Neural crest cell (in vitro differentiated cells): ENCODE data around the gene DACT3. TPM values are rescaled to one million over a fixed set of nuclear protein-coding genes. Genes with fewer than 3 reads are reported as not detected.
A peak's percentile ranks its signal among the peaks of the same experiment; 100 is the strongest.

Experiments
- DNase-seq: peaks from one replicate; pipeline ENCODE4 v3.0.0; 2021; ENCODE audit warnings: low read depth, mixed read lengths, low spot score
- H3K27ac Mint-ChIP-seq: one replicate; pipeline ENCODE4 v1.8.0; 2021; ENCODE audit warnings: mild to moderate bottlenecking, mixed read lengths; ENCODE audit not compliant: unreplicated experiment
- H3K27me3 Mint-ChIP-seq: 2 replicates; pipeline ENCODE4 v1.8.0; 2021; ENCODE audit warnings: low read depth, mild to moderate bottlenecking, mixed read lengths
- H3K36me3 Mint-ChIP-seq: 2 replicates; pipeline ENCODE4 v1.8.0; 2021; ENCODE audit warnings: low read depth, mild to moderate bottlenecking, mixed read lengths
- H3K4me1 Mint-ChIP-seq: 2 replicates; pipeline ENCODE4 v1.8.0; 2021; ENCODE audit warnings: mixed read lengths
- H3K4me3 Mint-ChIP-seq: one replicate; pipeline ENCODE4 v1.8.0; 2021; ENCODE audit warnings: mild to moderate bottlenecking, mixed read lengths
- H3K9me3 Mint-ChIP-seq: 2 replicates; pipeline ENCODE4 v1.8.0; 2021; ENCODE audit warnings: mixed read lengths
- total RNA-seq: library from RNA; stranded (reverse); gene quantifications from 2 replicates; pipeline ENCODE4 v1.2.1, GENCODE V29; 2021
- TF ChIP-seq, protein P1 (sequence below): fragments of 200-600 bp; sonication (generic); conservative IDR thresholded peaks from 2 replicates; pipeline ENCODE4 v1.5.0; 2021; ENCODE audit warnings: antibody characterized with exemption, mild to moderate bottlenecking

DACT3 gene
- total RNA-seq, 1 donor from 2014 or later: 7.4 TPM

DNA sequence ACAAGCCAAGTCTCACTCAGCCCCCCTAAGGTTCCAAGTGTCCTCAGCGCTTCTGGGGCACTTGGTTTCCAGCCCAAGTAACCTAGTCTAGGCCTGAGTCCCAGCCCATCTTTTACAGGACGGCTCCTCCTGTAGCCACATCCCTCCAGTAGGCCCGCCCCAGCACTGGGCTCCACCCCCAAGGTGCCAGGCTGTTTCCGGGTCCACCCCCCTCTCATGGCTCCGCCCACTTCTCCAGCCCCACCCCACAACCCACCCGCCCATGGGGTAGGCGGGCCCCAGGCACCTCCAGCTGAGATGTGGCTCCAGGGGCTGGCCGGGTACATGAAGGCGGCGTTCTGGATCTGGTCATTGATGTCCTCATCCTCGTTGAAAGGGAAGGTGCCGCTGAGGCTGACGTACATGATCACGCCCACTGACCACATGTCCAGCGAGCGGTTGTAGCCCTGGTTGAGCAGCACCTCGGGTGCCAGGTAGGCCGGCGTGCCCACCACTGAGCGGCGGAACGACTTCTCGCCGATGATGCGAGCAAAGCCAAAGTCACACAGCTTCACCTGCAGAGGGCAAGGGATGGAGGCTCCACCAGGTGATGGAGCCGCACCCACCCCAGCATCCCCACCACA is 17.2 kb upstream of the DACT3 start:
- peaks cover 19% of the 10 kb centered on the region for H3K36me3 Mint-ChIP-seq
- H3K27ac Mint-ChIP-seq: peak overlapping the region; percentile 78
- no peak for DNase-seq

DNA sequence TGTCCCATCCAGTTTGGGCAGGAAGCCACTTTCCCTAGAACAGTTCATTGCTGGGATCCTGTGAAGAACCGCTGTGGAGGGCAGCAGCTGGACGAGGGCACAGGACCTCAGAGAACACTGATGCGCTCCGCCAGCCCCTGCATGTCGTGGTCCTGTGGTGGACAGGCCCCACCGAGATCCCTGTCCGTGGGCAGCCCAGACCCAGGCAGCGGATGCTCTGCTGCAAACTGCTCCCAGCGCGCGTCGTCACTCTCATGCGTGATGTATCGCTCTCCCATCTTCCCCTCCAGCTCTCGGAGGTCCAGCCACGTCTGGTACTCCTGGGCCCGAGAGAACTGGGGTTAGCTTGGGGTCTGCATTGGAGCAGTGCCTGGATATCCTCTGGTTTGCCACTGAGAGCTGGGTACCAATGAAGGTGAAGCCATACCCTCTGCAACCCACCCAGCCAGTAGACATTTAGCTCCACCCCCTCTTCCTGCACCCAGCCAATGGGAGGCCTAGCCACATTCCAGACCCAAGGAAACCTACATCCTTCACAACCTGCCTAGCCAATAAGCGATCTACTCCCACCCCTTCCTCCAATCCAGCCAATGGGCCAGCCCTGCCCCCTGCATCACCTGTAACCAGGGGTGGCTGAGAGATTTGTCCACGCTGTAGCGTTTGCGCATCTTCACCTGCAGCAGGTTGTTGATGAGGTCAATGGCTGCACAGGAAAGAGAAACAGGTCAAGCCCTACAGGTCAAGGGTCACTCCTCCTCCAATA is 13.6 kb upstream of the DACT3 start:
- no peaks in the 10 kb centered on the region for H3K27me3 Mint-ChIP-seq

More for the DNA sequence above, 17.2 kb upstream of the DACT3 start:
- Mint-ChIP-seq H3K9me3 (no peaks in the 10 kb centered on the region), H3K4me1 (no peaks in the 10 kb centered on the region), H3K27me3 (no peaks in the 10 kb centered on the region), H3K4me3 (no peak overlapping the region)
- TF ChIP-seq, protein P1, sequence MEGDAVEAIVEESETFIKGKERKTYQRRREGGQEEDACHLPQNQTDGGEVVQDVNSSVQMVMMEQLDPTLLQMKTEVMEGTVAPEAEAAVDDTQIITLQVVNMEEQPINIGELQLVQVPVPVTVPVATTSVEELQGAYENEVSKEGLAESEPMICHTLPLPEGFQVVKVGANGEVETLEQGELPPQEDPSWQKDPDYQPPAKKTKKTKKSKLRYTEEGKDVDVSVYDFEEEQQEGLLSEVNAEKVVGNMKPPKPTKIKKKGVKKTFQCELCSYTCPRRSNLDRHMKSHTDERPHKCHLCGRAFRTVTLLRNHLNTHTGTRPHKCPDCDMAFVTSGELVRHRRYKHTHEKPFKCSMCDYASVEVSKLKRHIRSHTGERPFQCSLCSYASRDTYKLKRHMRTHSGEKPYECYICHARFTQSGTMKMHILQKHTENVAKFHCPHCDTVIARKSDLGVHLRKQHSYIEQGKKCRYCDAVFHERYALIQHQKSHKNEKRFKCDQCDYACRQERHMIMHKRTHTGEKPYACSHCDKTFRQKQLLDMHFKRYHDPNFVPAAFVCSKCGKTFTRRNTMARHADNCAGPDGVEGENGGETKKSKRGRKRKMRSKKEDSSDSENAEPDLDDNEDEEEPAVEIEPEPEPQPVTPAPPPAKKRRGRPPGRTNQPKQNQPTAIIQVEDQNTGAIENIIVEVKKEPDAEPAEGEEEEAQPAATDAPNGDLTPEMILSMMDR: no peak

DNA sequence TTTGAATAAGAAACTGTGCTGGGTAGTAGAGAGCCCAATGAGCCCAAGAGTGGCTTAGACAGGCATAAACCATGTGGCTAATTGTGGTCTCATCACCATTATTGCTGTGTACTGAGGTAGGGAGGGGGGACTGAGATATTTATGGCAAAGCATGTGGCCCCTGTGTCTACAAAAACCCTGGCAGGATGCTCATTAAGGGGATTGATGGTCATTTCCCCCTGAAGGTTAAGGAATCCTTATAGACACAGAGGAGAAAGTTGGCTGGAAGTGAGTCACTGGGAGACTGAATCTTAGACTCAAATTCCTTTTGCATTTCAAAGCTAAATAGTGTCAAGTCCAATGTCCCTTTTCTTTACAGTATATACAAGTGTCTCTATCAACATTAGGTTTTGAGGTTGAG is 9.8 kb upstream of the DACT3 start:
- DNase-seq: no peak
- Mint-ChIP-seq H3K36me3 (peaks cover 7% of the 10 kb centered on the region), H3K4me1 (no peaks in the 10 kb centered on the region), H3K27ac (no peak overlapping the region), H3K4me3 (no peak overlapping the region), H3K27me3 (no peaks in the 10 kb centered on the region), H3K9me3 (no peaks in the 10 kb centered on the region)
- TF ChIP-seq, protein P1: no peak

More for the DNA sequence above, 13.6 kb upstream of the DACT3 start:
- H3K4me3 Mint-ChIP-seq: no peak overlapping the region
- H3K27ac Mint-ChIP-seq: no peak overlapping the region
- H3K4me1 Mint-ChIP-seq: no peaks in the 10 kb centered on the region
- H3K9me3 Mint-ChIP-seq: no peaks in the 10 kb centered on the region
- H3K36me3 Mint-ChIP-seq: peaks cover 13% of the 10 kb centered on the region
- TF ChIP-seq, protein P1: no peak
- no peak for DNase-seq

DNA sequence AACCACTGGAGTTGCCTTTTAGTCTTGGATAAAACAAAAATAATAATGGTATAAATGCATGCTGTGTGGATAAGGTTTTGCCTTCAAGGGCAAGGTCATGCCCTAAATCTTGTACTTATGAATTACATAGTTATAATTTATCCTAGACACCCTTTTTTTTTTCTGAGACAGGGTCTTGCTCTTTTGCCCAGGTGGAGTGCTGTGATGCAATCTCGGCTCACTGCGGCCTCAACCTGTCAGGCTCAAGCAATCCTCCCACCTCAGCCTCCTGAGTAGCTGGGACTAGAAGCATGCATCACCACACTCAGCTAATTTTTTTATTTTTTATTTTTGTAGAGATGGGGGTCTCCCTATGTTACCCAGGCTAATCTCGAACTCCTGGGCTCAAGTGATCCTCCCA is 7.7 kb upstream of the DACT3 start:
- TF ChIP-seq, protein P1: no peak
- DNase-seq: no peak
- no peak overlapping the region for H3K27ac Mint-ChIP-seq
- H3K36me3 Mint-ChIP-seq: no peaks in the 10 kb centered on the region
- H3K9me3 Mint-ChIP-seq: no peaks in the 10 kb centered on the region
- no peaks in the 10 kb centered on the region for H3K4me1 Mint-ChIP-seq
- no peaks in the 10 kb centered on the region for H3K27me3 Mint-ChIP-seq
- H3K4me3 Mint-ChIP-seq: no peak overlapping the region

DNA sequence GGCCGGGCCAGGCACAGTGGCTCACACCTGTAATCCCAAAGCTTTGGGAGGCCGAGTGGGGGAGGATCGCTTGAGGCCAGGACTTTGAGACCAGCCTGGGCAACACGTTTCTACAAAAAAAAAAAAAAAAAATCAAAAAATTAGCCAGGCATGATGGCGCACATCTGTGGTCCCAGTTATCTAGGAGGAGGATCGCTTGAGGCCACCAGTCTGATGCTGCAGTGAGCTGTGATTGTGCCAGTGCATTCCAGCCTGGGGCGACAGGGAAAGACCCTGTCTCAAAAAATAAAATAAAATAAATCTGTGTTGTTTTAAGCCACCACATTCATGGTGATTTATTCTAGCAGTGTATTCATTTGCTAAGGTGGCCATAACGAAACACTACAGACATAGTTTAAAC is 4.1 kb upstream of the DACT3 start:
- Mint-ChIP-seq H3K27me3 (peaks cover 3% of the 10 kb centered on the region), H3K36me3 (no peaks in the 10 kb centered on the region)

More for the DNA sequence above, 4.1 kb upstream of the DACT3 start:
- no peak for DNase-seq
- H3K4me1 Mint-ChIP-seq: peaks cover 16% of the 10 kb centered on the region
- no peaks in the 10 kb centered on the region for H3K9me3 Mint-ChIP-seq
- H3K4me3 Mint-ChIP-seq: no peak overlapping the region
- TF ChIP-seq, protein P1: no peak
- no peak overlapping the region for H3K27ac Mint-ChIP-seq
